Umbilical cord (tissue), 2 donors: ENCODE data around the gene IL22RA2. TPM values are rescaled to one million over a fixed set of nuclear protein-coding genes. Genes with fewer than 3 reads are reported as not detected.

Experiments used
- DNase-seq: peaks from one replicate; pipeline ENCODE4 v3.0.0-alpha.2; 2015; ENCODE audit warnings: low spot score
- total RNA-seq: library from RNA; depleted of rRNA; stranded (reverse); fragments of >200 nt; gene quantifications from one replicate; pipeline ENCODE4 v1.2.3, GENCODE V29; 2014; ENCODE audit warnings: low replicate concordance; ENCODE audit not compliant: insufficient read depth

The IL22RA2 gene
- total RNA-seq, 1 donor from 2014 or later: 1.9 TPM

GRCh38 chr6:137167702-137168377, 5.6 kb downstream of the IL22RA2 start:
- no peak for DNase-seq

DNA sequence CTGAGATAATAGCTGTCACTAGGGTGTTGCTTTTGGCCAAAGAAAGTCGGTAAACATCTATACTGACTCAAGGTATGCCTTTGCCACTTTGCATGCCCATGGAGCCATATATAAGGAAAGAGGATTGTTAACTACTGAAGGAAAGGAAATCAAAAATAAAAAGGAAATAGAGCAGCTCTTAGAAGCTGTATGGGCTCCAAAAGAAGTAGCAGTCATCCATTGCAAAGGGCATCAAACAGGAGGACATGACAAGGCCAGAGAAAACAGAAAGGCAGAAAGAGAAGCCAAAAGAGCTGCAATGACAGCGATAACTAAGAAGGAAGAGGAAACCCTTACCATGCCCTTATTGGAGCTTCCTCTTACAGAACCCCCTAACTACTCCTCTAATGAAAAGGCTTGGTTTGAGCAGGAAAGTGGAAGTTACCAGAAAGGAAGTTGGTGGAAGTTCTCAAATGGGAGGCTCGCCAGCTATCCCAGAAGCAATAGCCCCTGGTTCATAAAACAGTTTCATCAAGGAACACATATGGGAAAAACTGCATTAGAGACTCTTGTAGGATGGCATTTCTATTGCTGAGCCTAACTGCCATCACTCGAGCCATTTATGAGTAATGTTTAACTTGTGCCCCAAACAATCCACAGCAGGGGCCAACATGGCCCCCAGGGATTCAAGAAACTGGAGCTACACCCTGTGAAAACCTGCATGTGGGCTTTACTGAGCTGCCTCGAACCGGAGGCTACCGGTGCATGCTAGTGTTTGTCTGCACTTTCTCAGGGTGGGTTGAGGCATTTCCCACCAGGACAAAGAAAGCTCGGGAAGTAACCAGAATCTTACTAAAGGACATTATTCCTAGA, 7.0 kb downstream of the IL22RA2 start:
- DNase-seq: no peak

- DNase-seq: no peak
These were observed 7.8 kb downstream of the IL22RA2 start for GRCh38 chr6:137165375-137166246.

GRCh38 chr6:137163732-137164318, 9.6 kb downstream of the IL22RA2 start:
- DNase-seq: no peak

DNA sequence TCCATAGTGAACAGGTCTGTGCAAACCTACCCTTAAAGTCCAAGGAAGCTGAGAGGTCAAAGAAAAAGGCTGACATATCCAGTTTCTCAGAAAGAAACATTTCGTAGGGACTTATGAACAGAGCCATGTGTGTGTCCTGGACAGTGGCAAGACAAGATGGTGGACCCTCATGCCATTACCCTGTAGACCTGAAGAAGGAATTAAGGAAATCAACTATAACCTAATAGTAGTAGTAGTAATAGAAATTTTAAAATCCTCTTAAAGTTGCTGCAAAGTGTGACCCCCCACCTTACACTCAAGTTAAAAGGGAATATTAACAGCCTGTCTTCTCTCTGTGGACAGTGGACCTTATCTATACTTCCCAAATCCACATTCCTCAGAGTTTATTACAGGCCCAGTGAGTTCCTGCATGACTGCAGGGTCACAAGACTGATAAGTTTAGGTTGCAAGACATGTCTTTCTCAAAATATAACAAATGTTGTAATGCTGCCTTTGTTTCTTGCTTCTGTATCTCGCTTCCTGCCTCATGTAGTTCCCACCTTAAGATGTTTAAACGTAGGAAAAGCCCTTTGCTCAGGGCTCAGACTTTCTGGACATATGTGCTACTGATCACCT, 10.6 kb downstream of the IL22RA2 start:
- DNase-seq: no peak

GRCh38 chr6:137161949-137162348, 11.5 kb downstream of the IL22RA2 start:
- DNase-seq: no peak

GRCh38 chr6:137160763-137161162, 12.7 kb downstream of the IL22RA2 start:
- no peak for DNase-seq

GRCh38 chr6:137159912-137160311, 13.5 kb downstream of the IL22RA2 start:
- no peak for DNase-seq

GRCh38 chr6:137157601-137158000, 15.8 kb downstream of the IL22RA2 start:
- peak; percentile 67 for DNase-seq

GRCh38 chr6:137156650-137157049, 16.8 kb downstream of the IL22RA2 start:
- DNase-seq: no peak

DNA sequence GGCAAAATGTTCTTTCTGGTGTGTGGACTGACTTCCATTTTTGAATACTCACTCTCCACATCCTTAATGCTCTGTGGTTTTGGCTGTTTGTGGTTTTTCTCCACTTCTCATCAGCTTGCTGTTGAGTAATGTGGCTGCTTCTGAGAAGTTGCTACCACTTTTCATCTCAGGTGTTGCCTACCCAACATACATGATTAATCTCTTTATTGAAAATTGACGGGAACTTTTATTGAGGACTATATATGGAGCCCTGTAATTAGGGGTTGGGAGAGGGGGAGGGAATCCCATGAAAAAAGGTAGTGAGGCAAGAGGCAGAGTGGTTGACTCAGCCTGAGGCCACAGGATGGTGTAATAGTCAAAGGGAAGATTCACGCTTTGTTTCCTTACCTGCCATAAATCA, 17.6 kb downstream of the IL22RA2 start:
- DNase-seq: no peak

GRCh38 chr6:137150072-137150471, 23.4 kb downstream of the IL22RA2 start:
- DNase-seq: no peak

DNA sequence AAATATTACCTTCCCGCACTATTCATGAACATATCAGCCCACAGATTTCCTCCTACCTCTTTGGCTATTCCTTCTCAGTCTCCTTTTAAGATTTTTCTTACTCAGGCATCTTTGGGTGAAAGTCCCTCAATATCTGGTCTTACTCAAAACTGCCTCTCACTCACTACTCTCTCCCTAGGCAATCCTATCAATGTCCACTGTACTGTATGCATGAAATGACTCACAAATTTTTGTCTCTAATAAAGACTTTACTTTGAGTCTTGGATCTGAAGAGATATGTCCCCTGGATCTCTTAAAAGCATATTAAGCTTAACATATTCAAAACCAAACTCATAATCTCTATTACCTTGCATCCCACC, 24.4 kb downstream of the IL22RA2 start:
- no peak for DNase-seq

DNA sequence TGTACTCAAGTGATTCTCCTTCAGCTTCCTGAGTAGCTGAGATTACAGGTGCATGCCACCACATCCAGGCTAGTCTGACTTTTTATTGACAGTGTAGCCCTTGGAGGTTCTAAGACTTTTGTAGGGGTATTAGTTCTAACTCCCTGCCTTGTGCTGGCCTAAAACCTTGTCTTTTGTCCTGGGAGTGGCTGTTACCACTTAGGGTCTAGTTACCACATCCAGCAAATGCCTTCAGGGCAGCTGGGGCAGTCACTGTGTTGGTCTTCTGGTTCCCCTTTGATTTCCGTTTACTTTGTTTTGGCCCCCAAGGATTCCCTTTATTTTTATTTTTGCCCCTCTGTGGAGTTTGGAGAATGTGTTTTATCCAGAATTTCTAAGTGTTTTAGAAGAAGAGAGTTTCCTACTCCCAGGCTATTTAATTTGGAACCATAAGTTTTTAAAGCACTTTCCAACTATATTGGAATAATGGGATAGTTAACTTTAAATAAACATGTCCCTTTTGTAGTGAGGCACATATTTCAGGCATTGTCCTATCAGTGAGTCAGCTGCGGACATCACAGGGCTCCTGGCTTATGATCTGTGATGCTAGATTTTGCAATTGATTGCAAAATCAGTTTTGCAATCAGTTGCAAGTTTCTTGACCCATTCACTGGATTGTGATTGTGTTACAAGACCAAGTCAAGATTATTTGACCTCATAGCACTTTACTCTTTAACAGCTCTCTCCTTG, 25.0 kb downstream of the IL22RA2 start:
- DNase-seq: no peak

DNA sequence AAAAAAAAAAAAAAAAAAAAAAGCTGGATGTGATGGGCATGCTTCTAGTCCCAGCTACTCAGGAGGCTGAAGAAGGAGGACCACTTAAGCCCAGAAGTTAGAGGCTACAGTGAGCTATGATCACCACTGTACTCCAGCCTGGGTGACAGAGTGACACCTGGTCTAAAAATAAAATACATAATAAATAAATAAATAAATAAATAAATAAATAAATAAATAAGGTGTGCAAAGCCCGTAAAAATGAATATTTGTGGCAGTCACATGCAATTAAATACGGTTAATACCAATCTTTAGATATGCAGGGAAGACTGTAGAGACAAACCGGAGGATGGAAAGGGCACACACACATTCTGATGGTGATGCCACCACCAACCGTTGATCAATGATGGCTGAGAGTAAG, 26.2 kb downstream of the IL22RA2 start:
- no peak for DNase-seq

DNA sequence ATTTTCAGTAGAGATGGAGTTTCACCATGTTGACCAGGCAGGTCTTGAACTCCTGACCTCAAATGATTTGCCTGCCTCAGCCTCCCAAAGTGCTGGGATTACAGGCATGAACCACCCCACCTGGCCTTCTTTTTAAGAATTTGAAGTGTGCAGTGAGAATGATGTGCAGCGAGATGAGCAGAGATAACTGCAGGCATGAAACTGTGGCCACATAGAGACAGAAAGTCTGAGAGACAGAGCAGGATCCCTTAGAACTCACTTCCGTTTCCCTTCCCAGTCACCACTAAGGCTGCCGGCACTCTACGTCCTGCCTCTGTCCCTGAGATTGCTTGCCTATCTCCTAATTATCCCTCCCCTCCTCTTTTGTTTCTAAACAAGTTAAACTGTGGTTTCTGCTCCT, 27.2 kb downstream of the IL22RA2 start:
- no peak for DNase-seq

DNA sequence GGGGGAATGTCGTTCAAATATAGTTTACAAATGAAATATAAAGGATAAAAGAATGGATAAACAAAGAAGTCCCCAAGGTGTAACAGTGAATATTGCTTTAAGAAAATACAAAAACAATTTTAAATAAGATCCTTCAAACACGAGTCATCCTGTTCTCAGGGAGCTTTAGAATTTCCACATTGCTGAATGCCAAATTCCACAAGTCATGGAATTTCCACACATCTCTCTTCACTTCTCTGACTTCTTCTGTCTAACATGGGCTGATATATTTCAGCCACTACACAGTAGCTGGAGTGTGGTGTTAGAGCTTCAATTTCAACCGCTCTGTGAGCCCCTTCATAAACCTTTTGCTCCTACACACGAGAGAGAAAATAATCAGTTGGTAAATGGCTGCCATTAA, 28.0 kb downstream of the IL22RA2 start:
- DNase-seq: no peak

- no peak for DNase-seq
These were observed 37.4 kb downstream of the IL22RA2 start for GRCh38 chr6:137136065-137136464.

DNA sequence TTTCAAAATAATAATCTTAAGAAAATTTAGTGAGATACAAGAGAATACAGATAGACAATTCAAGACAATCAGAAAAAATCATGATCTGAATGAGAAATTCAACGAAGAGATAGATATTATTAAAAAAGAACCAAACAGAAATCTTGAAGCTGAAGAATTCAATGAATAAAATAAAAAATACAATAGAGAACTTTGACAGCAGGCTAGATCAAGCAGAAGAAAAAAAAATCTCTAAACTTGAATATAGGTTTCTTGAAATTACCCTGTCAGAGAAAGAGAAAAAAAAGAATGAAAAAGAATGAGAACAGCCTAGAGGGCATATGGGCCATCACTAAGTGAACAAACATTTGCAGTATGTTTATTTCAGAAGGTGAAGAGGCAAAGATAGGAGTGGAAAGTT, 39.0 kb downstream of the IL22RA2 start:
- DNase-seq: no peak

DNA sequence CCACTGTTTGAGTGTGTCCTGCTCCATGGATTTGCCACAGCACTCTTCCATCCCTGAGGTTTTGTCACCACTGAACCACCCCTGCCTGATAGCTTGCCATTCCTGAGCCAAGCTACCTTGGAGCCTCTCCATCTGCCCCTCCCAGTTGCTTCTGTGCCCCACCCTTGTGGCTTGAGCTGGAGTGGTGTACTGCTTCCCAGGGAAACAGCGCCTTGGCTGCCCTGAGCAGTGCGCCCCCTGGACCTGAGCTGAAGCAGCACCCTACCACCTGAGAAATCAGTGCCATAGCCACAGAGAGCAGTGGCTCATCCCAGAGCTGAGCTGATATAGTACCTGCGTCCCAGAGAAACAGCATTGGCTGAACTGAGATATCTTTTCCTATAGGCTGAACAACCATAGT, 40.3 kb downstream of the IL22RA2 start:
- DNase-seq: no peak
